Nephron progenitor cell (in vitro differentiated cells): ENCODE data around the gene MED9.

Experiments
- DNase-seq: peaks from one replicate; pipeline ENCODE4 v3.0.0; 2021
- H3K27ac Mint-ChIP-seq: 2 replicates; pipeline ENCODE4 v1.8.0; 2021; ENCODE audit warnings: mild to moderate bottlenecking, moderate library complexity, mixed read lengths
- H3K27me3 Mint-ChIP-seq: 2 replicates; pipeline ENCODE4 v1.8.0; 2021; ENCODE audit warnings: mild to moderate bottlenecking, low read depth, mixed read lengths; ENCODE audit not compliant: poor library complexity
- H3K36me3 Mint-ChIP-seq: 2 replicates; pipeline ENCODE4 v1.8.0; 2021; ENCODE audit warnings: low read depth, mixed read lengths
- H3K4me1 Mint-ChIP-seq: 2 replicates; pipeline ENCODE4 v1.8.0; 2021; ENCODE audit warnings: mixed read lengths
- H3K4me3 Mint-ChIP-seq: 2 replicates; pipeline ENCODE4 v1.8.0; 2021; ENCODE audit warnings: mild to moderate bottlenecking, moderate library complexity, mixed read lengths
- H3K9me3 Mint-ChIP-seq: 2 replicates; pipeline ENCODE4 v1.8.0; 2021; ENCODE audit warnings: mild to moderate bottlenecking, moderate library complexity, mixed read lengths
- CTCF ChIP-seq: fragments of 200-600 bp; sonication (generic); IDR thresholded peaks from 2 replicates; pipeline ENCODE4 v1.5.0; 2021; ENCODE audit warnings: antibody characterized with exemption

The MED9 gene

GRCh38 chr17:17467016-17467415 is 9.8 kb upstream of the MED9 start:
- Mint-ChIP-seq H3K4me3 (no peak overlapping the region), H3K9me3 (no peaks in the 10 kb centered on the region), H3K4me1 (peaks cover 37% of the 10 kb centered on the region), H3K27me3 (peaks cover 56% of the 10 kb centered on the region), H3K36me3 (no peaks in the 10 kb centered on the region), H3K27ac (no peak overlapping the region)
- no peak for DNase-seq
- no peak for TF ChIP-seq CTCF

- Mint-ChIP-seq H3K27me3 (peaks cover 61% of the 10 kb centered on the region), H3K9me3 (no peaks in the 10 kb centered on the region), H3K4me3 (no peak overlapping the region), H3K36me3 (no peaks in the 10 kb centered on the region), H3K4me1 (peaks cover 32% of the 10 kb centered on the region), H3K27ac (no peak overlapping the region)
- no peak for TF ChIP-seq CTCF
- no peak for DNase-seq
These were observed 9.1 kb upstream of the MED9 start for GRCh38 chr17:17467720-17468119.

GRCh38 chr17:17468217-17469010 is 8.4 kb upstream of the MED9 start:
- peaks cover 32% of the 10 kb centered on the region for H3K4me1 Mint-ChIP-seq
- no peak for DNase-seq
- no peak for TF ChIP-seq CTCF
- H3K27ac Mint-ChIP-seq, result no peak overlapping the region
- H3K4me3 Mint-ChIP-seq, result no peak overlapping the region
- H3K9me3 Mint-ChIP-seq, result no peaks in the 10 kb centered on the region
- no peaks in the 10 kb centered on the region for H3K36me3 Mint-ChIP-seq
- H3K27me3 Mint-ChIP-seq, result peaks cover 64% of the 10 kb centered on the region

GRCh38 chr17:17469358-17469757 is 7.4 kb upstream of the MED9 start:
- H3K27ac Mint-ChIP-seq, result no peak overlapping the region
- peaks cover 31% of the 10 kb centered on the region for H3K4me1 Mint-ChIP-seq
- H3K36me3 Mint-ChIP-seq, result no peaks in the 10 kb centered on the region
- no peak for DNase-seq
- no peak for TF ChIP-seq CTCF
- H3K9me3 Mint-ChIP-seq, result no peaks in the 10 kb centered on the region
- H3K4me3 Mint-ChIP-seq, result no peak overlapping the region
- peaks cover 62% of the 10 kb centered on the region for H3K27me3 Mint-ChIP-seq

GRCh38 chr17:17469996-17470395 is 6.8 kb upstream of the MED9 start:
- Mint-ChIP-seq H3K27ac (no peak overlapping the region), H3K9me3 (no peaks in the 10 kb centered on the region), H3K27me3 (peaks cover 64% of the 10 kb centered on the region), H3K4me1 (peaks cover 26% of the 10 kb centered on the region), H3K36me3 (no peaks in the 10 kb centered on the region), H3K4me3 (no peak overlapping the region)
- no peak for DNase-seq
- TF ChIP-seq CTCF, result no peak

GRCh38 chr17:17472333-17472920 is 4.4 kb upstream of the MED9 start:
- Mint-ChIP-seq H3K4me1 (peaks cover 18% of the 10 kb centered on the region), H3K4me3 (no peak overlapping the region), H3K27ac (peak overlapping the region; percentile 2), H3K27me3 (peaks cover 62% of the 10 kb centered on the region), H3K9me3 (no peaks in the 10 kb centered on the region), H3K36me3 (no peaks in the 10 kb centered on the region)
- DNase-seq, result no peak
- no peak for TF ChIP-seq CTCF
